Choroid plexus epithelial cell (primary cell): Measurements from ENCODE around the gene COL13A1.

ENCODE experiments used
- DNase-seq: peaks from one replicate; pipeline ENCODE4 v3.0.0-alpha.2; 2010; ENCODE audit warnings: low read depth
- H3K4me3 ChIP-seq: 2 replicates; pipeline ENCODE4 v1.5.1; 2011; ENCODE audit warnings: low read depth, mild to moderate bottlenecking, control low read depth, low read length, moderate library complexity
- TF ChIP-seq, protein P1 (sequence below): conservative IDR thresholded peaks from 2 replicates; pipeline ENCODE4 v1.5.1; 2011; ENCODE audit warnings: low read depth, mild to moderate bottlenecking, control low read depth, inconsistent platforms, low read length, moderate library complexity

The COL13A1 gene

DNA sequence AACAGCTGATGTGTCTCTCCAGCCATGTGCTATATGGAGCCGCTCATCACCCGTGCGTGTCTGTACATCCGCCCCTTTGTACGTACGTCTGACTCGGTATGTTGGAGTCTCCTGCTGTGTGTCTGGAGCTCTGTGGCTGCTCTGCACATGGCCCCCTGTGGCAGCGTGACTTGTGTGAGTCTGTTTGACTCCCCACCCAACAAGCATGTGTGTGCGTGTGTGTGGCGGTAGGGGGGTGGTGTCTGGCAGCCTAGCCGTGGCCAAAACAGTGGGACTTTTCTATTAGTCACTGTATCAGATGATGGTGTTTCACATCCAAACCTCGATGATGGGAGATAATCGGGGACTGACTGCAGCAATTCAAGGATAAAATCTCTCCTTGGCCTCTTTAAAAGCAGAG is 94.1 kb downstream of the COL13A1 start:
- TF ChIP-seq, protein P1, sequence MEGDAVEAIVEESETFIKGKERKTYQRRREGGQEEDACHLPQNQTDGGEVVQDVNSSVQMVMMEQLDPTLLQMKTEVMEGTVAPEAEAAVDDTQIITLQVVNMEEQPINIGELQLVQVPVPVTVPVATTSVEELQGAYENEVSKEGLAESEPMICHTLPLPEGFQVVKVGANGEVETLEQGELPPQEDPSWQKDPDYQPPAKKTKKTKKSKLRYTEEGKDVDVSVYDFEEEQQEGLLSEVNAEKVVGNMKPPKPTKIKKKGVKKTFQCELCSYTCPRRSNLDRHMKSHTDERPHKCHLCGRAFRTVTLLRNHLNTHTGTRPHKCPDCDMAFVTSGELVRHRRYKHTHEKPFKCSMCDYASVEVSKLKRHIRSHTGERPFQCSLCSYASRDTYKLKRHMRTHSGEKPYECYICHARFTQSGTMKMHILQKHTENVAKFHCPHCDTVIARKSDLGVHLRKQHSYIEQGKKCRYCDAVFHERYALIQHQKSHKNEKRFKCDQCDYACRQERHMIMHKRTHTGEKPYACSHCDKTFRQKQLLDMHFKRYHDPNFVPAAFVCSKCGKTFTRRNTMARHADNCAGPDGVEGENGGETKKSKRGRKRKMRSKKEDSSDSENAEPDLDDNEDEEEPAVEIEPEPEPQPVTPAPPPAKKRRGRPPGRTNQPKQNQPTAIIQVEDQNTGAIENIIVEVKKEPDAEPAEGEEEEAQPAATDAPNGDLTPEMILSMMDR: no peak
- H3K4me3 ChIP-seq: no peak overlapping the region
- DNase-seq: peak; percentile 99

DNA sequence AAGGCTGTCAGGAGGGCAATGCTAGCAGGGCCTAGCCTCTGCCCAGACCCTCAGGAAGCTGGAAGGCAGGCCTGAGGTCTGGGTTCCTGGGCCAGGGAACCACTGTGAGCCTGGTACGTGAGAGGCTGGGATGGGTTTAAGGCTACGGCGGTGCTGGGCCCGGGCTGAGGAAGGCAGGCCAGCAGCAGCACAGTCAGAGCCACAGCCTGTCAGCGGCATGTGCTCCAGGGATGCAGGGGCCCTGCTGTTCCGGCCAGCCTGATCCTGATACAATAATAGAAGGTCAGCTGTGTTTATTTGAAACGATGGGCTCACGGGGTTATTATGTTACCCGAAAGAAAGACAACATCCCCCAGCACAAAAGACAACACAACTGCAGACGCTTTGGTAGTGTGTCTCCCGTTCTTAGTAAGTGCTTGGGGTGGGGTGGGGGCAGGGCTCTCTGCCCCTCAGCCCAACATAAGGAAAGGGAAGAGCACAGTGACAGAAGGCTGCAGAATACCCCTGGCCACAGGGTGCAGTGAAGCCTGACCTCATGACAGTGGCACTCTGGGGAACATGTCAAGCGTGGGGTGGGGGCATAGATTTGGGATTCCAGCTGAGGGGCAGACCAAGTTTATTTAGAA is 95.0 kb downstream of the COL13A1 start:
- TF ChIP-seq, protein P1: no peak
- DNase-seq: peak; percentile 81
- H3K4me3 ChIP-seq: no peak overlapping the region

DNA sequence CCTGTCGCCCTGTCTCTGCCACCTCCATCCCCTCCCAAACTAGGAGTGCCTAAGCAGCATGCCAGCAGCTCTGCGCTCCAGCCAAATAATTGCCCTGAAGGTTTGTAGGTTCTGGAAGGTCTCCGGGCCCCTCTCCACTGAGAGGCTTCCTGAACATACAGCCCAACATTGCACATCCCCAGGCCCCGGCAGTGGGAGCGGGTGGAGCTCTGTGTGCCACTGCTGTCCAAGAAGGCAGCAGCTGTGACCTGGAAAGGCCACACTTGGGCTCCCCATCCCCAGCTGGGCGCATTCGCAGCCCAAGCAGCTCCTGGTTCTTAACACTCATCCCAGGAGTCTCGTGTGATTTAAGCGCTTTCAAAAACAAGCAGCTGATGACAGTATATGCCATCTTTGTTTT is 95.7 kb downstream of the COL13A1 start:
- TF ChIP-seq, protein P1: no peak
- DNase-seq: no peak
- H3K4me3 ChIP-seq: no peak overlapping the region

DNA sequence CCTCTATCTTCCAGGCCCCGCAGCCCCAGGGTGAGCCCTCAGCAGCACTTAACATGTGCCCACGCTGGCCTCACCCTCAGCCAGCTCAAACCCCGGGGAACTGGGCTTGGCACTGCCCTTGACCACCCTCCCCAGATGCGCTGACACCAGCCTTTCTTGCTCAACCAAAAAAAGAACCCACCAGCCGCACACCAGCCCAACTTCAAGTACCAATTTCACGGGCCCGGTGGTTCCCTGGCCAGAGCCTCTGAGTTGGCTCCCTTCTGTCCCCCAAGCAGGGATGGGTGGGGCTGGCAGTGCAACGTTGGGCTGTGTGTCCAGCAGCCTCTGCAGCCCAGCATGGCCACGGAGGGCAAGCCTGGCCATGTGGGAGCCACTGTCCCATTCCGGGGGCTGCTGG is 96.3 kb downstream of the COL13A1 start:
- DNase-seq: no peak
- no peak overlapping the region for H3K4me3 ChIP-seq
- TF ChIP-seq, protein P1: no peak

DNA sequence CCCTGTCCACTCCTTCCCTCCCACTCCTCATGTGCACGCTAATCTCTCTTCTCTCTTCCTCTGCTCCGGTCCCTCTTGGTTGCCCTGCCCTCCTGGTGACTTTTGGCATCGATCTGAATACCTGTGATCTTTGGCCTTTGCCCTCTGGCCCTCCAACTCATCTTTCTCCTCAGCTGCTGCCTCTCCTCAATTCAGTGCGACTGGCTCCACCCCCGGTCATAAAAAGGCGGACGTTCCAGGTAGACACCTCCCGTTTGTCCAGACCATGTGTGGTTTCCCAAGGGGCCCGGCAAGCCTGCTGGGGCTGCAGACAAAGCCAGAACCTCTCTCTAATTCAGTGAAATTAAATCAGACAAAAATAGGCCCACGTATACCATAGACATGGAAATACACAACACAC is 96.8 kb downstream of the COL13A1 start:
- H3K4me3 ChIP-seq: no peak overlapping the region
- TF ChIP-seq, protein P1: no peak
- DNase-seq: no peak

DNA sequence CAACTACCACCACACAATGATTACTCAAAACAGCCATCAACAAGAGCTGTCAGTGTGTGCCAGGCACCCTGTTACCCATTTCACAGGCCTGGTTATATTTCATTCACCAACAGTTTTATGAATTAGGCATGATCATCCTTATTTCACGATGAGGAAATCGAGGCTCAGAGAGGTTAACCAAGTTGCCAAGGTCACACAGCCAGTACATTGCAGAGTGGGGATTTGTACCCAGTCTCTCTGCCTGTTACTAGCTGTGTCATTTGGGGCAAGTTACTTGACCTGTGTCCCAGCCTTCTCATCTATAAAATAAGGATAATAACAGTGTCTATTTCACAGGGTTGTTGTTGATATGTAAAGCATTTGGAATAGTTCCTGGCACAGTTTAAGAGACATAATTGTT is 97.2 kb downstream of the COL13A1 start:
- TF ChIP-seq, protein P1: no peak
- no peak overlapping the region for H3K4me3 ChIP-seq
- no peak for DNase-seq

DNA sequence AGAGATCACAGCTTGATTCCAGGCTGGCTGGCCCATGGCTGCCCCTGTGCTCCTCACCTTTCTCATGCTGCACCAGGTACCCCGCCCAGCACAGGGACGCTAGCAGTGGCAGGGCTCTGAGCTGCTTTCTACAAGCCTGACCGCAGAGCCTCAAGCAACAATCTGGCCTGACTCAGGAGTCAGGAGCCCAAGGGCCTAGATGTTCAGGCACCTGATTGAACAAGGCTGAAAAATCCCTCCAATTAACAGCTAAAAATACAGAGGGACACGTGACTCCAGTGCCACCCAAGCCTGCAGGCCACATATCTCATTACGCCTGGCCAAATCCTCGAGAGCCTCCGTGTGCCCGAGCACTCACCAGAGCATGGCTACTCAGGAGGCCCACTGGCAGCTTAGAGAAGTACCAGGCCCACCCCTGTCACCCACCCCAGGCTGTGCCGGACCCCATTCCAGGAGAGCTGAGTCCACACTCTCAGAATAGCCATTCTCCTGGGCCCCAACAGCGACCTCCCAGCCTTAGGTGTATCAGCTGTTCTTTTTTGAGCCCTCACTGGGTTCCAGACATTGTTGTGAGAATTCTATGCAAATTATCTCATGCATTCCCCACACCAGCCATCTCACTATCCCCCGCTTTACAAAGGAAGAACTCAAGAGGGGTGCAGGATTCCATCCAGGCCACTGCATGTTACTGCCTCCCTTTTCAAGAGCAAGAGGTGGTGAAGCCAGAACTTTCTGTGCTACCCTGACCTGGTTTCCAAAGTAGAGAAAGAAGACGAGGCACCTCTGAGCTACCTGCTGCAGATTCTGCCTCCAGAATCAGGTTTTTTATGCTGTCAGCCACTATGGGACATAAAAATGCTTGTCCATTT is 98.3 kb downstream of the COL13A1 start:
- TF ChIP-seq, protein P1: no peak
- no peak overlapping the region for H3K4me3 ChIP-seq
- DNase-seq: no peak
